ENCODE results near the gene SDHD. TPM values are rescaled to one million over a fixed set of nuclear protein-coding genes. Genes with fewer than 3 reads are reported as not detected.

SDHD gene
- total RNA-seq, 4 donors from 2014 or later, result 102 to 120 (median 113) TPM

GRCh38 chr11:112143597-112143996, 56.9 kb downstream of the SDHD start:
- Histone ChIP-seq H3K4me1 (no peaks in the 10 kb centered on the region), H3K4me3 (no peak overlapping the region), H3K36me3 (peaks cover 0 to 13% of the 10 kb centered on the region in 2 donors), H3K27ac (no peak overlapping the region), H3K27me3 (no peaks in the 10 kb centered on the region), H3K9me3 (peaks cover 0 to 8% (median 0%) of the 10 kb centered on the region in 3 donors)
- 89 to 100% methylated on average over 2 to 3 of the region's 3 CpGs for WGBS, 2 donors (ENCODE audit: low coverage in 1 of 2)
- ATAC-seq, result no peak
- TF ChIP-seq POLR2AphosphoS5 (IDR thresholded peaks at IDR 0.05), result no peak
- TF ChIP-seq POLR2A (IDR thresholded peaks at IDR 0.05), result no peak
- no peak for TF ChIP-seq EP300 (IDR thresholded peaks at IDR 0.05)
- TF ChIP-seq, protein P1, sequence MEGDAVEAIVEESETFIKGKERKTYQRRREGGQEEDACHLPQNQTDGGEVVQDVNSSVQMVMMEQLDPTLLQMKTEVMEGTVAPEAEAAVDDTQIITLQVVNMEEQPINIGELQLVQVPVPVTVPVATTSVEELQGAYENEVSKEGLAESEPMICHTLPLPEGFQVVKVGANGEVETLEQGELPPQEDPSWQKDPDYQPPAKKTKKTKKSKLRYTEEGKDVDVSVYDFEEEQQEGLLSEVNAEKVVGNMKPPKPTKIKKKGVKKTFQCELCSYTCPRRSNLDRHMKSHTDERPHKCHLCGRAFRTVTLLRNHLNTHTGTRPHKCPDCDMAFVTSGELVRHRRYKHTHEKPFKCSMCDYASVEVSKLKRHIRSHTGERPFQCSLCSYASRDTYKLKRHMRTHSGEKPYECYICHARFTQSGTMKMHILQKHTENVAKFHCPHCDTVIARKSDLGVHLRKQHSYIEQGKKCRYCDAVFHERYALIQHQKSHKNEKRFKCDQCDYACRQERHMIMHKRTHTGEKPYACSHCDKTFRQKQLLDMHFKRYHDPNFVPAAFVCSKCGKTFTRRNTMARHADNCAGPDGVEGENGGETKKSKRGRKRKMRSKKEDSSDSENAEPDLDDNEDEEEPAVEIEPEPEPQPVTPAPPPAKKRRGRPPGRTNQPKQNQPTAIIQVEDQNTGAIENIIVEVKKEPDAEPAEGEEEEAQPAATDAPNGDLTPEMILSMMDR (IDR thresholded peaks at IDR 0.05), result no peak

Other genes starting within 250 kb of the SDHD start
- 10 to 100 TPM; 26.7 to 33.9 (median 31.1) TPM for gene ALG9, start 215.3 kb upstream of the SDHD start, total RNA-seq
- 1 to 10 TPM in 2 of 4 donors, under 1 TPM in 2; 0.16 to 1.1 (median 0.99) TPM for gene FDXACB1, start 207.7 kb upstream of the SDHD start, total RNA-seq
- 10 to 100 TPM; 11.7 to 19.3 (median 17.5) TPM for gene CFAP68, start 207.3 kb upstream of the SDHD start, total RNA-seq
- gene CRYAB, start 175.1 kb upstream of the SDHD start, total RNA-seq, result 100 to 1,000 TPM; 254 to 440 (median 294) TPM
- gene HSPB2, start 174.1 kb upstream of the SDHD start, total RNA-seq, result 1 to 10 TPM in 3 of 4 donors, under 1 TPM in 1; 0.78 to 5.5 (median 3.0) TPM
- 1 to 10 TPM in 3 of 4 donors, not detected in 1; 2.4 to 3.3 (median 3.1) TPM for gene C11orf52, start 168.0 kb upstream of the SDHD start, total RNA-seq
- 100 to 1,000 TPM; 125 to 164 (median 153) TPM for gene DIXDC1, start 149.5 kb upstream of the SDHD start, total RNA-seq
- 10 to 100 TPM; 18.2 to 38.6 (median 32.1) TPM for gene DLAT, start 61.5 kb upstream of the SDHD start, total RNA-seq
- 1 to 10 TPM; 1.8 to 4.2 (median 3.2) TPM for gene PIH1D2, start 12.9 kb upstream of the SDHD start, total RNA-seq
- 10 to 100 TPM; 14.4 to 21.5 (median 16.4) TPM for gene NKAPD1, start 12.6 kb upstream of the SDHD start, total RNA-seq
- gene TIMM8B, start 117 bp upstream of the SDHD start, total RNA-seq, result 10 to 100 TPM; 19.2 to 37.6 (median 24.8) TPM
- 10 to 100 TPM in 1 of 4 donors, 1 to 10 TPM in 3; 5.6 to 16.9 (median 6.9) TPM for gene IL18, start 77.2 kb downstream of the SDHD start, total RNA-seq
- gene TEX12, start 80.5 kb downstream of the SDHD start, total RNA-seq, result not detected
- 1 to 10 TPM in 3 of 4 donors, under 1 TPM in 1; 0.96 to 7.5 (median 6.6) TPM for gene BCO2, start 88.6 kb downstream of the SDHD start, total RNA-seq
- gene PTS, start 139.6 kb downstream of the SDHD start, total RNA-seq, result 10 to 100 TPM; 19.4 to 38.1 (median 23.3) TPM
- not detected for gene PLET1, start 174.0 kb downstream of the SDHD start, total RNA-seq

Data from gastroesophageal sphincter (tissue), 4 donors.